Nephron (organoid): ENCODE measurements around the gene EFNA5.

Experiments used
- H3K27ac Mint-ChIP-seq, 3 experiments: 2 replicates each; pipeline ENCODE4 v1.8.0; 2020; ENCODE audit warnings: mixed read lengths in 3 of 3, mild to moderate bottlenecking in 2 of 3, moderate library complexity in 1 of 3
- H3K27me3 Mint-ChIP-seq: 2 replicates; pipeline ENCODE4 v1.8.0; 2021; ENCODE audit warnings: low read depth, mild to moderate bottlenecking, moderate library complexity, mixed read lengths
- H3K36me3 Mint-ChIP-seq: 2 replicates; pipeline ENCODE4 v1.8.0; 2020; ENCODE audit warnings: low read depth, mixed read lengths
- H3K4me1 Mint-ChIP-seq: 2 replicates; pipeline ENCODE4 v1.8.0; 2020; ENCODE audit warnings: mixed read lengths
- H3K4me3 Mint-ChIP-seq, 3 experiments: 2 replicates each; pipeline ENCODE4 v1.8.0; 2020; ENCODE audit warnings: mild to moderate bottlenecking in 3 of 3, mixed read lengths in 3 of 3, moderate library complexity in 2 of 3
- H3K9me3 Mint-ChIP-seq: 2 replicates; pipeline ENCODE4 v1.8.0; 2020; ENCODE audit warnings: mixed read lengths
- TF ChIP-seq, protein P1 (sequence below), 3 experiments: fragments of 200-600 bp; sonication (generic); IDR thresholded peaks; one replicate each; pipeline ENCODE4 v1.5.0; 2021; ENCODE audit warnings: antibody characterized with exemption in 3 of 3; ENCODE audit not compliant: unreplicated experiment in 3 of 3

EFNA5 gene

DNA sequence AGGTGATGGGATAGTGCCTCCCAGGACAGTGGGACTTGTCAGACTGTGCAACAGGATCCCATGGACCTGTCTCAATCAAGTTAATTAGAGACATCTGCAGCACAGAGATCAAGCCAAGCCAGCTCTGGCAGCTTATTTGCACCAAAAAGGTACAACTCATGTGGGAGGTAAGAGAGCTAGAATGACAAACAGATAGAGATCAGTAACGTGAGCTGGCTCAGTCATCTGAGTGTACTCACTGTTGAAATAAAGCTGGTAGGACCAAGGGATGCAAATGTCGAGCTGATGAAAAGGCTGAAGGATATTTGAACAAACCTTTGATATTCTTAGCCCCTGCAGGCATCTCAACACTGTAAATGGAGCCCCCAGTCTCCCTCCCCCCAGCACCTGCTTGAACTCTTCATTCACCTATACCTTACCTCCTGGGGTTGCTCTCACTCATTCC lies 198.1 kb downstream of the EFNA5 start:
- TF ChIP-seq, protein P1, sequence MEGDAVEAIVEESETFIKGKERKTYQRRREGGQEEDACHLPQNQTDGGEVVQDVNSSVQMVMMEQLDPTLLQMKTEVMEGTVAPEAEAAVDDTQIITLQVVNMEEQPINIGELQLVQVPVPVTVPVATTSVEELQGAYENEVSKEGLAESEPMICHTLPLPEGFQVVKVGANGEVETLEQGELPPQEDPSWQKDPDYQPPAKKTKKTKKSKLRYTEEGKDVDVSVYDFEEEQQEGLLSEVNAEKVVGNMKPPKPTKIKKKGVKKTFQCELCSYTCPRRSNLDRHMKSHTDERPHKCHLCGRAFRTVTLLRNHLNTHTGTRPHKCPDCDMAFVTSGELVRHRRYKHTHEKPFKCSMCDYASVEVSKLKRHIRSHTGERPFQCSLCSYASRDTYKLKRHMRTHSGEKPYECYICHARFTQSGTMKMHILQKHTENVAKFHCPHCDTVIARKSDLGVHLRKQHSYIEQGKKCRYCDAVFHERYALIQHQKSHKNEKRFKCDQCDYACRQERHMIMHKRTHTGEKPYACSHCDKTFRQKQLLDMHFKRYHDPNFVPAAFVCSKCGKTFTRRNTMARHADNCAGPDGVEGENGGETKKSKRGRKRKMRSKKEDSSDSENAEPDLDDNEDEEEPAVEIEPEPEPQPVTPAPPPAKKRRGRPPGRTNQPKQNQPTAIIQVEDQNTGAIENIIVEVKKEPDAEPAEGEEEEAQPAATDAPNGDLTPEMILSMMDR (IDR thresholded peaks at IDR 0.05; ENCODE audit: unreplicated experiment in 3 of 3), result no peak
- H3K27ac Mint-ChIP-seq, result no peak overlapping the region
- H3K27me3 Mint-ChIP-seq, result no peaks in the 10 kb centered on the region
- no peaks in the 10 kb centered on the region for H3K9me3 Mint-ChIP-seq
- peaks cover 23% of the 10 kb centered on the region for H3K4me1 Mint-ChIP-seq
- no peaks in the 10 kb centered on the region for H3K36me3 Mint-ChIP-seq
- H3K4me3 Mint-ChIP-seq, result no peak overlapping the region

DNA sequence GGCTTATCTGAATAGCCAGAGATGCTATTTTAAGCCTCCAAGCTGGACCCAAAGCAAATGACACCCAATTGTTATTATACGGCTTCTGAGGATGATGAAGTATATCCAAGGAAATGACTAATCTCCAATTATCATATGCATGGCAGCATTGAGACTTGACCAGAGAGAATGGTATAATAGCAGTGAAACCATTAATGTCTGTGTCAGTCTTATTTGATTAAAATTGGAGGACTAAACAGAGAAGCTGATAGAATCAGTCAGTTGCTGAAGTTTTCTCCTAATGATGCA lies 200.5 kb downstream of the EFNA5 start:
- Mint-ChIP-seq H3K27me3 (no peaks in the 10 kb centered on the region), H3K4me1 (peaks cover 38% of the 10 kb centered on the region), H3K9me3 (no peaks in the 10 kb centered on the region), H3K27ac (no peak overlapping the region), H3K4me3 (no peak overlapping the region), H3K36me3 (no peaks in the 10 kb centered on the region)
- TF ChIP-seq, protein P1 (IDR thresholded peaks at IDR 0.05; ENCODE audit: unreplicated experiment in 3 of 3), result no peak

DNA sequence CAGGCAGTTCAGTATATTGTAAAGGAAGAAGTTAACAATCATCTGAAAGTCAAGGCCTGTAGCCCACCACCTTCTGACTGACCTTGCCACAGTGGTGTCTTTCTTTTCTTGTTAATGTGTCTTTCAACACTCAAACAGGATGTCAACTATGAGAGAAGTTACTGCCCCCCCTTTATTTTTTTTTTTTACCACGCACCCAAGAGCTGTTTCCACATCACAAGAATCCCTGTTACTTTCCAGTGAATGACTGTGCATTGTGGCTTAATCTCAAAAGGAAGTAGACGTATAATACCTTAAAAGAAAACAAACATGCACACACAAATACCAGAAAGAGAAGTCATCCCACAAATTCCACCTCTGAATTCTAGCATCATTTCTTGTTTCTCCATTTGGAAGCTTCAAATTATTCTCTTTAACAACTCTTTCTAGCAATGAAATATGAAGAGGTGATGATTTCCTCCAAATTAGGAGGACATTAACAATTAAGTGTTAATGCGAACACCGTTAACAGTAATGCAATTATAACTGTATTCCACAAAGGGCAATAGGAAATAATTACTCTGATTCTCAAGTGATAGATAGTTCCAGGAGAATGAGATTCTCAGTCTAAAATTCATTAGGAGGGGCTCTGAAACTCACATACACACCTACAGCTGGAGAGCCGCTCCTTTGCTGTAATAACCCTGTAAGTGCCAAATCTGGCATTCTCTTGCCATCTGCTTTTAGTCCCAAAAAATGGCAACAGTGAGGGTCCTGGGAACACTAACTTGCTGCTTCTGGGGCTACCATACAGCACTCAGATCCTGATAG lies 201.0 kb downstream of the EFNA5 start:
- H3K36me3 Mint-ChIP-seq, result no peaks in the 10 kb centered on the region
- peak overlapping the region; percentile 55 to 81 (median 77) for H3K27ac Mint-ChIP-seq
- H3K9me3 Mint-ChIP-seq, result no peaks in the 10 kb centered on the region
- H3K4me3 Mint-ChIP-seq, result no peak overlapping the region
- no peaks in the 10 kb centered on the region for H3K27me3 Mint-ChIP-seq
- peaks cover 42% of the 10 kb centered on the region for H3K4me1 Mint-ChIP-seq
- TF ChIP-seq, protein P1 (IDR thresholded peaks at IDR 0.05; ENCODE audit: unreplicated experiment in 3 of 3), result no peak

DNA sequence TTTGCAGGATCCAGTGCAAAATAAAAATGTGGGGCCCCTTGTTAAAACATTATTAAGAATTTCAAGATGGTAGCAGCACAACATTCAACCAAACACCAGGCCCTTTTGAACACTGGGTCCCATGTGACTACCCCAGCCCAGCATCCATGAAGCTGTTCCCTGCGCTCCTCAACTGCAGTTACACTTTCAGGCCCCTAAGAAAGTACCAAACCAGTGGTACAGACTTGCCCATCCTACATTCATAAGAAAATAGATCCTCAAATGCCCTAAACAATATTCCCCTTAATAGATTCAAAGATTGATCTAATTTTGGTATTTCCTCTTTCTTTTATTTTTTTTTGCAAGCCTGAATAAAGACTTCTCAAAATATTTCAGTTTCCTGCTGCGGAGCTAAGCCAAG lies 201.7 kb downstream of the EFNA5 start:
- Mint-ChIP-seq H3K36me3 (no peaks in the 10 kb centered on the region), H3K27me3 (no peaks in the 10 kb centered on the region), H3K27ac (peak overlapping the region; percentile 55 to 81 (median 77)), H3K4me3 (no peak overlapping the region), H3K9me3 (no peaks in the 10 kb centered on the region), H3K4me1 (peaks cover 48% of the 10 kb centered on the region)
- TF ChIP-seq, protein P1 (IDR thresholded peaks at IDR 0.05; ENCODE audit: unreplicated experiment in 3 of 3), result no peak

DNA sequence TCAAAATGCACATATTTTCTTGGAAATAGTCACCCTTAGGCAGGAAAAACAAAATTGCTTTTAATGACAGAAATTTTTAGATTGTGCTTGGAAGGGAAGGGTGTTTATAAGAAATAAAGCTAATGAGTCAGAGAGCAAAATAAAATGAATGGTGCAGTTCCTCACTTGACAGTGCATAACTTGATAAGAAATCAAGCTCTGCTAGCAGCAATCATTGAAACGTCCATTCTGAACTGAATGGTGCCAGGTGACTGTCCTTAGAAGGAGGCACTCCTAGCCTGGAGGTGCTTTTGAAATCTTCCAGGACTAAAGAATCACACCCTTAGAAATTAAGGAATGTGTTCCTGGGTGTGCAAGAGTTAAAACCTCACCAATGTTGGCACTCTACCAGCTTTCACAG lies 202.5 kb downstream of the EFNA5 start:
- Mint-ChIP-seq H3K4me3 (no peak overlapping the region), H3K27ac (peak overlapping the region in 1 of 3 experiments; percentile 88), H3K4me1 (peaks cover 52% of the 10 kb centered on the region), H3K36me3 (no peaks in the 10 kb centered on the region), H3K9me3 (no peaks in the 10 kb centered on the region), H3K27me3 (no peaks in the 10 kb centered on the region)
- TF ChIP-seq, protein P1 (IDR thresholded peaks at IDR 0.05; ENCODE audit: unreplicated experiment in 3 of 3), result no peak
